ENCODE data around the gene CDIP1. TPM values are rescaled to one million over a fixed set of nuclear protein-coding genes. Genes with fewer than 3 reads are reported as not detected.

CDIP1 gene
- total RNA-seq, 1 experiment from 2014 or later: 17.2 TPM

DNA sequence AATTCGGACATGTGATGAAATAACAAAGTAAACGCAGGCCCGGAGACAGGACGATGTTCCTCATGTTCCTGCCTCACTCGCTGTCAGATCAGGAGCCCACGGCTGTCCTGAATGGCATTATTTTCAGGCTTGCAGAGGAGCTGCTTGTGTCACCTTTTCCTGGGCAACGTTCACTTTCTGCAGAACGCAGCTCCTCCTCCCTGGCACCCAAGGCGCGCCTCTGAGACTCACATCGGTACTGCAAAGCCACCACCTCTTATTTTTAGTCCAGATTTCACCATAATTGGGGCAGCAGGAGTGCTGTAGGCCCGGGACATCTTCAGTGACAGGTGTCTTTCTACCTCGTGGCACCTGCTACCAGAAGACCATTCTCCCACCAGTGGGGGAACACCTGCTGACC, 9.6 kb upstream of the CDIP1 start:
- in situ Hi-C loops (cut with HindIII; ENCODE audit: low sequenced_read_pairs): no loop called here
- no peak for DNase-seq (ENCODE audit: low spot score)

DNA sequence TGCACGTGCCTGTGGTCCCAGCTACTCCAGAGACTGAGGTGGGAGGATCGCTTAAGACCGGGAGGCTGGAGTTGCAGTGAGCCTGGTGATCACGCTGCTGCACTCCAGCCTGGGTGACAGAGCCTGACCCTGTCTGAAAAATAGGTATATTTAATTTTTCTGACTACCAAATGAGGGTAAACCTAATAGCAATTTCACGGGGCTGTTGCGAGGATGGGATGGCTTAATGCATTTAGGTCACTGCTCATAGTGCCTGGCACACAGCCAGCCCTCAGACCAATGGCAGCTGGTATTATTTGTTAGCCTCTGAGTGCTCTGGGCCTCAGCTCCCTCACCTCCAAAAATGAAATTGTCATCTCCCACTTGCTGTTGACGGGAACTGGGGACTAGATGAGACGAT, 5.9 kb upstream of the CDIP1 start:
- in situ Hi-C loops (cut with HindIII; ENCODE audit: low sequenced_read_pairs): no loop called here
- peak; percentile 87 for DNase-seq (ENCODE audit: low spot score)

DNA sequence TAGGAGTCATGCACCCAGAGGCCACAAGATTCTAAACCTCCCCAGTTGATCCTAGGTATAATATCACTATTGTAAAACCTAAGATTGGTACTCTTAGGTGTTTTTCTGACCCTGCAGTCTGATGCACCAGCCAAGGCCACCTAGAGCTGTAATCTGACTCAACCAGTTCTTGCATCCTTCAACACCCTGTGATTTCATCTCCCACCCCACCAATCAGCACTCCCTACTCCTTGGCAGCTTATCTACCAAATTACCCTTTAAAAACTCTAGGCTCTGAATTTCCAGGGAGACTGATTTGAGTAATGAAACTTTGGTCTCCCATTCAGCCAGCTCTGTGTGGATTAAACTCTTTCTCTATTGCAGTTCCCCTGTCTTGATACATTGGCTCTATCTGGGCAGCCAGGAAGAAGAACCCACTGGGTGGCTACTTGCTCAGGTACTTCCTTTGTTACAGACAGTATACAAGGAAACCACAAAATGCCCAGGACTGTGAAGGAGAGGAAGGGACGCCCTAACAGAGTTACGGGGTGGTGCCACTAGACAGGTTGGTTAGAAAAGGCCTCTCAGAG, 1.2 kb upstream of the CDIP1 start:
- in situ Hi-C loops (cut with HindIII; ENCODE audit: low sequenced_read_pairs): no loop called here

DNA sequence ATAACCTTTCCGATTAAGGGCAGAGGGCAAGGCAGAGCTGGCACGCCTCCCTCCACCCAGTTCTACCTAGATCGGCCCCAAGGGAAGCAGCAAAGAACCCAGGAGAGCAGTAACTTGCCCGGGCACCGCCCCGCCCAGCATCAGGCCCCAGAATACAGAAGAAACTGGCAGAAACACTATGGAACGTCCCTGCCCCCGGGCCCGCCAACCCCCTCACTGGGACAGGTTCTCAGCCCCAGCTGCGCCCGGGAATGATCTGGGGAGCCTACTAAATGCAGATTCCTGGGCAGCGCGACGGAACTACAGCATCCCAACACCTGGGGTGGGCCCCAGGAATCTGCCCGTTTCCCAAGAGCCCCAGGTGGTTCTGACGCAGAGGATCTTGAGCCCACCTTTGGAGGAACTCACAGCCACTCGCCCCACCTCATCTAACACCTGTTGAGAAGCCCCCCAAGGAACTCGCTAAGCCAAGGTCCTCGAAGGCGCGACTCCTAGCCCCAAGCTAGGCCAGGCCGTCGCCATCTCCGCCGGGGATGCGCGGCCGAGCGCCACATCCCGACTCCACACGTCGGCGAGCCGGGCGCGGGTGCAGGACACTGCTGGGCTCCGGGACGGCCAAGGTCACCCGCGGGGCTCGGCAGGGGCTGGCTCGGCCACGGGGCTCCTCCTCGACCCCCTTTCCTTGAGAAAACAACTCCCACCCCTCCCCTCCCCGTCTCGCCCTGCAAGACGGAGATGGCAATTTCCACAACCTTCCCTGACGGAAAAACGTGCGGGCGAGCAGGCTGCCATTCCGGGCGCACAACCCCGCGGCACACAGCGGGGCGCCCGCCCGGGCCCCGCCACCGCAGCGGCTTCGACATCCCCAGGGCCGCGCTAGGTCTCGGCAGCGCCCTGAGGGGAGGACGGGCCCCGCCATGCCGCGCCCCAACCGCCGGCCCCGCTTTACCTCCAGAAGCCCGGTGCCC, 913 bp downstream of the CDIP1 start:
- in situ Hi-C loops (cut with HindIII; ENCODE audit: low sequenced_read_pairs): no loop called here
- peak; percentile 27 for DNase-seq (ENCODE audit: low spot score)

More for the DNA sequence above, 1.2 kb upstream of the CDIP1 start:
- DNase-seq (ENCODE audit: low spot score): no peak

DNA sequence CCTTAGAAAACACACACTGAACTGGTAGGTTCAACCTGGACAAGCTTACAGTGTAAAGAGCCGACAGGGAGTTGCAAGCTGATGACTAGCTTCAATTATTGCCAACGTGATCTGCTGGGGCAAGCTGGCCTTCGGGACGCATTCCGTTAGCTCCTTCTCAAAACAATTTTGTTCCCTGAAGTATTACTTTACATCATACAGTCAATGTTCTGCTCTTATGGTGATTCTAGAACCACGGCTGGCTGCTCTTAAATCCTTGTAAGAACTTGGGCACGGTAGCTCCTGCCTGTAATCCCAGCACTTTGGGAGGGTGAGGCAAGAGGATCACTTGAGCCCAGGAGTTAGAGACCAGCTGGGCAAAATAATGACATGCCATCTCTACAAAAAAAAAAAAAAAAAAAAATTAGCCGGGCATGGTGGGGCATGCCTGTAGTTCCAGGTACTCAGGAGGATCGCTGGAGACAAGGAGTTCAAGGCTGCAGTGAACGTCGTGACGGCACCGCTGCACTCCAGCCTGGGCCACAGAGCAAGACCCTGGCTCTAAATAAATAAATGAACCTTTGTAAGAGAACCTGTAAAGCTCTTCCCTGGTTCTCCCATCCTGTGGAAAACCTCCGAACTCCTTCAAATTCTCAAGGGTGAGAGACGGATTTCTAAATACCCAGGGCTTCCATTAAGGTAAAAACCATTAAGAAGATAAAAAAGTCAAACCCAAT, 2.0 kb downstream of the CDIP1 start:
- peak; percentile 38 for DNase-seq (ENCODE audit: low spot score)
- in situ Hi-C loops (cut with HindIII; ENCODE audit: low sequenced_read_pairs): no loop called here

DNA sequence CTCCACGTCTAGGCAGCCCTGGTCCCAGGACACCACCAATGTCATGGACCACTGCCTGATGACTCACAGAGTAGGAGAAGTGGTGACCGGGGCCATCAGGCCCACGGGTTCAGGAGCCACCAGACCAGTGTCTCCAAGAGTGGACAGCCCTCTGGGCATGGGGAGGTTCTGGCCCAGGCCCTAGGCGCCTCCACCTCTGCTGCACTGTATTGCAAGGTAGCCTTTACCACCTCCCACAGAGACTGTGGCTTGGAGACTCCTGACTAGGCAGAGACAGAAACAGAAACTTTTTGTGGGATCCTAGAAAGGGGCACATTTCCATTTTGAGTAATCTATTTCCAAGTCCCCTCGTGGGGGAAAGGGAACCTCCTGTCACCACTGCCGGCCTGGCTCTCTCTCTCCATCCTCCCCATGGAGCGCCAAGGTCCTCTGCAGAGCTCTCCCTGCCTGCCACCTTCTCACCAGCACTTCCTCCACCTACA, 2.9 kb downstream of the CDIP1 start:
- in situ Hi-C loops (cut with HindIII; ENCODE audit: low sequenced_read_pairs): no loop called here
- no peak for DNase-seq (ENCODE audit: low spot score)

DNA sequence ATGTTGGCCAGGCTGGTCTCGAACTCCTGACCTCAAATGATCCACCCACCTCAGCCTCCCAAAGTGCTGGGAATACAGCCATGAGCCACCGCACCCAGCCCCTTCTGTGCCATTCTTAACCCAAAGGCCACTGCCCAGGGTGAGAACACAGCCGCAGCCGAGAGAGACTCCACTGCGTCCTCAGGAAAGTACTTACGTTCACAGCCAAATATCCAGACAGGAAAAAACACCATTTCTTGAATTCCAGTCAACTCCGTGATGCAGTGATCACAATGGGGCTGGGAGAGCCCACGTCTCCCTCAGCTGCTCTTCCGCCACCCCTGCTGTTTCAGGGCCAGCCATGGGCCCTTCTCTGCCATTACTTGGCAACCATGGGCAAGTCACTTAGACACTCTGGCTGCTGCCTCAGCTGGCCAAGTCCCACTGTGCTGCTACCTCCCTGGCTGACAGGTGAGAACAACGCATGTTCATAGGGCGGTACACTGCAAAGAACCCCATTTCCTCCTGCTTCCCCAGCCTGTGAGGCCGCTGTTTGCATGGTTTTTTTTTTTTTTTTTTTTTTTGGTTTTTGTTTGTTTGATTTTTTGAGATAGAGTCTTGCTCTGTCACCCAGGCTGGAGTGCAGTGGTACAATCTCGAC, 4.3 kb downstream of the CDIP1 start:
- in situ Hi-C loops (cut with HindIII; ENCODE audit: low sequenced_read_pairs): no loop called here
- peak; percentile 33 for DNase-seq (ENCODE audit: low spot score)

DNA sequence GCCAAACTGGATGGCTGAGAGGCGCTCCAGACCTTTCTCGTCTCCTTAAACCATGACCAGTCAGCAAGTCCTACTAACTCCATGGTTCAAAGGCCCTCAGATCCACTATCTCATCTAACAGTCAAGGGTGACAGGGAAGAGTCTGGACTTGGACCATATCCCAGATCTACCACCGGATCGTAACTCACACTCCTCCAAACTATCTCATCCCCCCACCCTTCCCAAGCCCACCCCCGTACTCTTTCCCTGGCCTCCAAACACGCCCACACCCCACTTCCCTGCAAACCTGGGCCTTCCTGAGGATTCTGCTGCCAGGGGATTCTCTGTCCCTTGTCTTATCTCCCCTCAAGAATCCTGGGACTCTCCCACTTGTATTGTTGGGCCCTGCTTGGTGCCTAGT, 5.1 kb downstream of the CDIP1 start:
- in situ Hi-C loops (cut with HindIII; ENCODE audit: low sequenced_read_pairs): no loop called here
- DNase-seq (ENCODE audit: low spot score): no peak

DNA sequence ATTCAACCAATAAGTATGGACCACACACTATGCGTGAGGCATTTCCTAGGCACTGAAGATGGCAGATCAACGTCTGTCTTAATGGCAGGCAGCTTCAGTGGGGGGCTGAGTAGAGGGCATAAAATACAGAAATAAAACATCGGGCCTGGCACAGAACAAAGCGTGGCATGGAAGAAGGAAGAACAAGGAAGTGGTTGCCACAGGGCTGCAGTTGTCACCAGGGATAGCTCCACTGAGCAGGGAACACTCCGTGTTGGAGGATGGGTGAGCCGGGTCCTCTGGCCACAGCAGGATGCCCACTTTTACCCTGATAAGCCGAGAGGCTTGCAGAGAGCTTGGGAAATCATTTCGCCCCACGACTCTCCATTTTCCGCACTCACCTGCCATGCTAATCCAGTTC, 6.3 kb downstream of the CDIP1 start:
- DNase-seq (ENCODE audit: low spot score): no peak
- in situ Hi-C loops (cut with HindIII; ENCODE audit: low sequenced_read_pairs): no loop called here

DNA sequence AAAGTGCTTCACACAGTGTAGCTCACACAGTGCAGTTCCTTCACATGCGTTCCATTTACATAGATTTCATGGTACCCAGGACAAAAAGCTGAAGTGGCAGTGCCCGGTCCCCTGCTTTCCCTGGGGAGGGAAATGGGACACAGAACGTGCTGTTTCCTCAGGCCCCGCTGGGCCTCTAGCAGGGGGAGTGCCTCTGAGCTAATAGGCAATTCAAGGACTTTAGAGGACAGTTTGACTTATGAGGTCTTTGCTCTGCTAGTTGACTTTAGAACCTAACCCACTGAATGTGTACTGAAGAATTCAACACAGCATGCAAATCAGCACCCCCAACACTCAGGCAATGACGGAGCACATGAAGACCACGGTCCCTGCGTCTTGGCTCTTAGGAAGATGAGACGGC, 6.8 kb downstream of the CDIP1 start:
- in situ Hi-C loops (cut with HindIII; ENCODE audit: low sequenced_read_pairs): no loop called here
- DNase-seq (ENCODE audit: low spot score): no peak

DNA sequence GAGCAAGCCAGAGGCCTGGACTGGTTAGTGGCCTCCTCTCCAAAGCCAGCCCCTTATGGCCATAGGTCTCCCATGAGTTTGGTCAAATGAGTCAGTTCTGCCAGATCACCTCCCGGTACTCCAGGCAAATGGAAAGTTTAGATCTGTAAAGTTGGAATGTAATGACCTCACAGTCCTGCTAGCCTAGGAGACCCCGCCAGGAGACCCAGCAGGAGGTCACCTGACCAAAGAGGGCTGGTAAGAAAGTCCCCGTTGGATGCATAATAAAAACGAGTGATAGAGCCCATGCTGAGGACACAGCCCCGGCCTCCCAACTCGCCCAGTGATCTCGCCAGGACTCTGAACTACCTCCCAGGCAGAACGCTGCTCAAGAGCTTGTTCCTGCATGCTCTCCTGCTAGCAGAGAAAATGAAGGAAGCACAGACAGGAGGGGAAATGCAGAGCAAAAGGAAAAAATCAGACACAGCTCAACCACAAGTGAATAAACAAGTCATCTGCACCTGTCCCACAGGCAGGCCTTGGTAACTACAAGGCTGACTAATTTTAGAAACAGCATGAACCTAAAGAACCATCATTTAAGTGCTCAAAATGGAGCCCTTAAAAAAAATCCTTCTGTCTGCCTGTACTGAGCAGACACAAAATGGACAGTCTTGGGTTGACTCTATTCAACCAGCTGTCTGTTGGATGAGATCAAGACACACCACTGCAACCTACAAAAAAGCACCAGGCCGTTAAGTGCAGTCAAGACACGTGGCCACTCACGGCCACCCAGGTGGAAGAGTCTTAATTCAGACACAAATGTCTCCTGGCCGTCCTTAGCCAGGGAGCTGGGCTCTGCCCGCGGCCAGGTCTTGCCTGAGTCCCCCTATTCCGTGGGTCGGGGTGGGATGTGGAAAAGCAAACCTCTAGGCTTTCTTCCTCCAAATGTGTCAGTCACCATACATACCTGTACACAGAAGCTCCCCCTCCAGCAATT, 9.2 kb downstream of the CDIP1 start:
- DNase-seq (ENCODE audit: low spot score): peak; percentile 47
- in situ Hi-C loops (cut with HindIII; ENCODE audit: low sequenced_read_pairs): no loop called here

DNA sequence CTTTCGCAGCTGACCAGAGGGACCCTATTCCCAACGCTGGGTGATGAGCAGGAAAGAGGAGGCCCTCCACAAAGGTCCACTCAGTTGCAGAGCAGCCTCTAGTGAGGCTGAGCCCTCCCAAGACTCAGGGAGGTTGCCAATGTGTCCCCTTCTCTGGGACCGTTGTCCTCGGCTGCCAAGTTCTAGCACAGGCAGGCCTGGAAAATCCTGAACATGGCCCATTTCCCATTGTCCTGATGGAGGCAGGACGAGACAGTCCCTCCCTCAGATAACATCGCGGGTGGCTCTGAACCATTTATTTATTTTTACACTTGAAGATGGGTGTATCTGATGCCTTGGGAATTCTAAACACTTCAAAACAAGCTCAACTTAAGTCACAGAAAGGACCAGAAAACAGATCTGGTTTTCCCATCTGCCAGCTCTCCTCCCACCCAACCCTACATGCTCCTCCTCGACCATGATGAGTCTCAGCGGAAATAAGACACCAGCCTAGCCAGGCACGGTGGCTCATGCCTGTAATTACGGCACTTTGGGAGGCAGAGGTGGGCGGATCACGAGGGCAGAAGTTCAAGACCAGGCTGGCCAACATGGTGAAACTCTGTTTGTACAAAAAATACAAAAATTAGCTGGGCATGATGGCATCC, 12.8 kb downstream of the CDIP1 start:
- in situ Hi-C loops (cut with HindIII; ENCODE audit: low sequenced_read_pairs): no loop called here
- DNase-seq (ENCODE audit: low spot score): no peak

DNA sequence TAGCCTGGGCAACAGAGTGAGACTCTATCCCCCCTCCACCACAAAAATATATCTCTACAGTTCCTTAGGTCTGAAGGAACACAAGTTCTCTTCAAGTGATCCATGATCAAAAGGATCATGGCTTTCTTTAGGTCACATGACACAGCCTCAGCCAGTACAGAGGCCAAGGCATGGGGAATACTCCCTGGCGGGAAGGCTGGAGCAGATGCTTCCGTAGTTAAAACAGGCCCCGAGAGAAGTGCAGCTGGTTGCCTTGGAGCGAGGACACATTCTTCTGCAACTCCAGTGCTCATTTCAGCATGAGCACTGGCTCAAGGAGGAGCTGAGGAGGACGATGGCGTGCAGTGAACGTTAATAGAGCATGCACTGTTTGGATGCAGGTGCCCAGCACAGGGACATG, 13.5 kb downstream of the CDIP1 start:
- in situ Hi-C loops (cut with HindIII; ENCODE audit: low sequenced_read_pairs): no loop called here
- no peak for DNase-seq (ENCODE audit: low spot score)

DNA sequence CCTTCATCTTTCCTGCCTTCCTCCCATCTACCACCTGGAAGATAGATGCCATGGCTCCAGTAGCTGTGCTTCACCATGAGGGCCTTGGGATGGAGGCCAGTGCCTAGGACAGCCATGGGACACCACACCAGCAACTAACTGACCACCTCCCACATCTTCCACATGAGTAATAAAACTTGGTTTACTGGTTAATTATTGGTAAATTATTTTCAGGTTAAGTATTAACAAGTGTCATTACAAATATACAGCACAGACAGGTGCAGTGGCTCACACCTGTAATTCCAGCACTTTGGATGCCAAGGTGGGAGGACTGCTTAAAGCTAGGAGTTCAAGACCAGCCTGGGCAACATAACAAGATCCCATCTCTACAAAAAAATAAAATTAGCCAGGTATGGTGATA, 14.0 kb downstream of the CDIP1 start:
- in situ Hi-C loops (cut with HindIII; ENCODE audit: low sequenced_read_pairs): loop anchor here (25.0 kb wide), 1 partner anchor 163 kb away; the partner anchor contains the start of gene NUDT16L1
- no peak for DNase-seq (ENCODE audit: low spot score)

DNA sequence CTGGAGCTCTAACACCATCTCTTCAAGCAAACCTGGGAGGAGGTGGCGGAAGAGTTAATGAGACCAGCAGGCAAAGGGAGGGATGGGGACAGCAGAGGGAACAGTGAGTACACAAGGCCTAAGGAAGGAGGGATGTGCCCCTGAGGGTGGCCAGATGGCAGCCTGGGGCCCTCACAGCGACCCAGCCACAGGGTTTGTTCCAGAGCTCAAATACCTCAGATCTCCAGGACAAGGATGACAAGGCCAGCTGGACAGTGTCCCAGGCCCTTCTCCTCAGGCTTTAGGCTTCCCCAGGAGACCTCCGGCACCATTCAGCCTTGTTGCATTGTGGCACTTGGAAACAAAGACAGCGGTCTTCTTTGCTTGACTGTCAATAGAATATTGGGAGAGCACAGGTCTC, 14.9 kb downstream of the CDIP1 start:
- peak; percentile 95 for DNase-seq (ENCODE audit: low spot score)
- in situ Hi-C loops (cut with HindIII; ENCODE audit: low sequenced_read_pairs): loop anchor here (25.0 kb wide), 1 partner anchor 164 kb away; the partner anchor contains the start of gene NUDT16L1

DNA sequence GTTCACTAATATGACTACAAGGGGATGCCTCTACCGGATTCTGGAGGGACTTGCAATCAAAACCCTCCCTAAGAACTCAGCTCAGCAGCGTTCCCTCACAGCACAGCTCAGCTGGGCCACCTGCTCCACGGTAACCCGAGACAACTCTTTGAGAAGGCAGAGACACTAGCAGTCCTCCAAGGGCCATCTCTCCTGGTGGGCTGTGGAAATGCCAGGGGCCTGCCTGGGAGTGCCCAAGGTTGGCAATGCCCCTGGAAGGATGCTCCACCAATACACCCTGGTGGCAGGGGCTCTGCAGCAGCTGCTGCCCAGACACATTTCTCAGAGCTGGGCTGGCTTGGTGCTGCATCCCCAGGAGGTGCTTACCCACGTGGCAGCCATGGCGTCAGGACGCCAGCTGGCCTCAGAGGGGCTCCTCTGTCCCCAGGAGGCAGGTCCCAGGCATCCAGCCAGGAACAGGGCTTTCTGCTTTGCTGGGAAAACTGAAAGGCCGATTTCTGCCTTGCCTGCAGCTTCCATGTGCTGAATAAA, 16.5 kb downstream of the CDIP1 start:
- peak; percentile 89 for DNase-seq (ENCODE audit: low spot score)

DNA sequence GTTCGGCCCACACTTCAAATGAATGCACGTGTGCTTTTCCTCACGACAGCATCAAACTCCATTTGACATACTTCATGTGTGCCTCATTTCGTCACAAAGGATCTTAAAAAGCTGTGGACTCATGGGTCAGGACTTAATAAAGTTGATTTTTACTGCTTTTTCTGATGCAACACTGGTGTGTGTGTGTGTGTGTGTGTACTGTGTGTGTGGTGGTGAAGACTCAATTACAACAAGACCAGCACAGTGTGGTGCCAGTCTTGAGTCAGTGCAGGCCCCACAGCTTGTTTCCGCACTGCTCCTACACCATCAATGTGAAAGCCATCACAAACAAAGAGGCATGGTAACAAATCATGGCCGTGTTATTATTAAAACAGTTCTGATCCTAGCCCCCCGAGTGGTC, 17.7 kb downstream of the CDIP1 start:
- in situ Hi-C loops (cut with HindIII; ENCODE audit: low sequenced_read_pairs): loop anchor here (25.0 kb wide), 1 partner anchor 166 kb away; the partner anchor contains the start of gene NUDT16L1
- no peak for DNase-seq (ENCODE audit: low spot score)

More for the DNA sequence above, 16.5 kb downstream of the CDIP1 start:
- in situ Hi-C loops (cut with HindIII; ENCODE audit: low sequenced_read_pairs): loop anchor here (25.0 kb wide), 1 partner anchor 165 kb away; the partner anchor contains the start of gene NUDT16L1

Measured in G401 (cell line).